B cell (primary cell): ENCODE measurements around the gene LAMA2. TPM values are rescaled to one million over a fixed set of nuclear protein-coding genes. Genes with fewer than 3 reads are reported as not detected.

Experiments used
- ATAC-seq: fragments of 200-7000 bp; cut with Tn5 transposase; one replicate; pipeline ENCODE4 v1.10.0; 2021; ENCODE audit warnings: low read depth, mild to moderate bottlenecking, moderate number of reproducible peaks, moderate library complexity
- CTCF ChIA-PET: fragments of 350-600 bp; sonication (Branson Sonifier 250); formaldehyde crosslinking; loops from one replicate; lab custom pipeline; 2021; ENCODE audit warnings: antibody characterized with exemption, inconsistent platforms; lab: Charles Lee
- POLR2A ChIA-PET: fragments of 350-600 bp; sonication (Branson Sonifier 250); formaldehyde crosslinking; loops from one replicate; lab custom pipeline; 2021; ENCODE audit warnings: antibody characterized with exemption; lab: Charles Lee
- DNase-seq: peaks from one replicate; pipeline ENCODE4 v3.0.0; 2013
- H2AFZ ChIP-seq: 2 replicates; pipeline ENCODE4 v1.6.1; 2012; ENCODE audit warnings: mild to moderate bottlenecking, low read depth, low read length; ENCODE audit not compliant: insufficient read depth, poor library complexity, severe bottlenecking
- H3K27ac ChIP-seq, 2 donors: 1 replicate in 1 of 2; 2 replicates in 1 of 2; pipeline ENCODE4 v1.5.1; 2012 to 2013; ENCODE audit warnings: low read length in 2 of 2, mild to moderate bottlenecking in 2 of 2, moderate library complexity in 1 of 2
- H3K27me3 ChIP-seq, 4 experiments: fragments of 200-600 bp in 1 of 4; sonication (generic) in 1 of 4; replicated peaks in 1 of 4; 1 replicate in 2 of 4; 2 replicates in 2 of 4; pipeline versions ENCODE4 v1.6.1 to v1.7.0; 2013 to 2016; ENCODE audit warnings: low read length in 3 of 4, mild to moderate bottlenecking in 2 of 4, mixed read lengths in 1 of 4, moderate library complexity in 1 of 4; ENCODE audit not compliant: insufficient read depth in 4 of 4, control insufficient read depth in 3 of 4; ENCODE audit errors: control extremely low read depth in 1 of 4
- H3K36me3 ChIP-seq, 2 experiments: replicated peaks in 1 of 2; 1 replicate in 1 of 2; 2 replicates in 1 of 2; pipeline versions ENCODE4 v1.6.1 to v1.7.1; 2013; ENCODE audit warnings: low read length in 1 of 2; ENCODE audit not compliant: insufficient read depth in 2 of 2, control insufficient read depth in 1 of 2; ENCODE audit errors: control extremely low read depth in 1 of 2, extremely low read depth in 1 of 2
- H3K4me1 ChIP-seq, 2 donors: fragments of 200-600 bp in 1 of 2; sonication (generic) in 1 of 2; 1 replicate in 1 of 2; 2 replicates in 1 of 2; pipeline versions ENCODE4 v1.5.1 to v1.6.1; 2013 to 2017; ENCODE audit warnings: low read length in 2 of 2; ENCODE audit not compliant: control insufficient read depth in 2 of 2, insufficient read depth in 2 of 2
- H3K4me2 ChIP-seq: replicated peaks from 2 replicates; pipeline ENCODE3; 2012; ENCODE audit warnings: mild to moderate bottlenecking, low read depth, low read length; ENCODE audit not compliant: poor library complexity, severe bottlenecking
- H3K4me3 ChIP-seq, 5 experiments: fragments of 200-600 bp in 1 of 5; sonication (generic) in 1 of 5; 1 replicate in 3 of 5; 2 replicates in 2 of 5; pipeline versions ENCODE4 v1.5.1 to v1.7.0; 2011 to 2016; ENCODE audit warnings: low read length in 4 of 5, mild to moderate bottlenecking in 4 of 5, low read depth in 2 of 5, control low read depth in 1 of 5, moderate library complexity in 1 of 5; ENCODE audit not compliant: insufficient read depth in 1 of 5; ENCODE audit errors: control extremely low read depth in 1 of 5, extremely low read depth in 1 of 5
- H3K79me2 ChIP-seq: fragments of 200-600 bp; sonication (generic); one replicate; pipeline ENCODE4 v1.6.0; 2016; ENCODE audit warnings: low read length; ENCODE audit not compliant: control insufficient read depth, insufficient read depth
- H3K9ac ChIP-seq: fragments of 200-600 bp; sonication (generic); 2 replicates; pipeline ENCODE4 v1.6.1; 2017; ENCODE audit warnings: mild to moderate bottlenecking, low read length, moderate library complexity
- H3K9me3 ChIP-seq, 3 donors: one replicate each; pipeline versions ENCODE4 v1.6.1 to v1.7.1; 2013; ENCODE audit warnings: low read length in 2 of 3; ENCODE audit not compliant: control insufficient read depth in 2 of 3, insufficient read depth in 1 of 3; ENCODE audit errors: control extremely low read depth in 1 of 3
- H4K20me1 ChIP-seq: 2 replicates; pipeline ENCODE4 v1.6.0; 2012; ENCODE audit warnings: mild to moderate bottlenecking, low read length; ENCODE audit not compliant: insufficient read depth, control insufficient read depth, poor library complexity, severe bottlenecking
- H3K27ac Mint-ChIP-seq: one replicate; pipeline ENCODE4 v1.8.0; 2021; ENCODE audit warnings: mixed read lengths
- H3K27me3 Mint-ChIP-seq: one replicate; pipeline ENCODE4 v1.8.0; 2021; ENCODE audit warnings: mixed read lengths
- H3K4me1 Mint-ChIP-seq: one replicate; pipeline ENCODE4 v1.8.0; 2021; ENCODE audit warnings: mixed read lengths
- H3K4me3 Mint-ChIP-seq: one replicate; pipeline ENCODE4 v1.8.0; 2021; ENCODE audit warnings: mixed read lengths
- H3K9me3 Mint-ChIP-seq: one replicate; pipeline ENCODE4 v1.8.0; 2022; ENCODE audit warnings: mixed read lengths; ENCODE audit not compliant: insufficient read depth
- CTCF ChIP-seq: fragments of 200-600 bp; IDR thresholded peaks from one replicate; pipeline ENCODE4 v1.8.0; 2022; ENCODE audit warnings: antibody characterized with exemption, mild to moderate bottlenecking
- EZH2 ChIP-seq: IDR thresholded peaks from 2 replicates; pipeline ENCODE4 v1.6.1; 2012; ENCODE audit warnings: borderline replicate concordance, low read depth, mild to moderate bottlenecking, moderate library complexity, low read length; ENCODE audit not compliant: insufficient read depth, poor library complexity, severe bottlenecking
- WGBS: methylation state at CpG from one replicate; pipeline ENCODE4 v1.1.5; 2013; ENCODE audit warnings: missing lambda C conversion rate; ENCODE audit not compliant: insufficient coverage; 5-methylcytosine and 5-hydroxymethylcytosine counted together
- intact Hi-C: fragments of 100-400 bp; cut with micrococcal nuclease; formaldehyde crosslinking; loops from one replicate; pipeline ENCODE4 v1.10.0; 2022
- polyA plus RNA-seq: library from polyadenylated mRNA; depleted of rRNA; stranded (reverse); fragments of >200 nt; gene quantifications from 2 replicates; pipeline ENCODE4 v1.2.3, GENCODE V29; 2012
- total RNA-seq, 2 donors: library from RNA; stranded (reverse); fragments of 120-200 nt in 1 of 2; gene quantifications; 1 replicate in 1 of 2; 2 replicates in 1 of 2; pipeline versions ENCODE4 v1.2.3 to v1.2.4, GENCODE V29; 2013 to 2022

LAMA2 gene
- total and polyA plus RNA-seq, 2 donors (not counting 1 experiment from before 2014, with no cell fraction given) = 0.16 TPM; not detected in 1

GRCh38 chr6:129516005-129516404 is 633.1 kb downstream of the LAMA2 start:
- Mint-ChIP-seq H3K27me3 (peaks cover 5% of the 10 kb centered on the region), H3K4me1 (no peaks in the 10 kb centered on the region), H3K4me3 (no peak overlapping the region), H3K27ac (no peak overlapping the region), H3K9me3 (no peaks in the 10 kb centered on the region)
- no peak overlapping the region for H2AFZ ChIP-seq
- no peak overlapping the region for H3K4me3 ChIP-seq
- H3K9ac ChIP-seq = no peak overlapping the region
- ChIA-PET POLR2A (no interaction called here), CTCF (interaction anchor here (2.5 kb wide), 1 partner anchor 17 kb away, joined by 11 read pairs; no protein-coding TSS in a partner anchor)
- H3K27ac ChIP-seq = no peak overlapping the region
- no peak overlapping the region for H3K4me2 ChIP-seq
- no peaks in the 10 kb centered on the region for H3K4me1 ChIP-seq
- TF ChIP-seq EZH2 (no peak), CTCF (no peak)
- 100% methylated on average over 2 of the region's 3 CpGs for WGBS
- no peaks in the 10 kb centered on the region for H3K36me3 ChIP-seq
- ATAC-seq (no peak), DNase-seq (no peak)
- no peaks in the 10 kb centered on the region for H3K79me2 ChIP-seq
- H3K9me3 ChIP-seq = no peaks in the 10 kb centered on the region
- intact Hi-C loops = no loop called here
- no peaks in the 10 kb centered on the region for H3K27me3 ChIP-seq
- no peaks in the 10 kb centered on the region for H4K20me1 ChIP-seq

- POLR2A ChIA-PET = no interaction called here
- DNase-seq = no peak
- no peak overlapping the region for H3K9ac ChIP-seq
- H3K9me3 Mint-ChIP-seq = no peaks in the 10 kb centered on the region
- H3K4me3 Mint-ChIP-seq = no peak overlapping the region
- intact Hi-C loops = no loop called here
- H3K9me3 ChIP-seq = no peaks in the 10 kb centered on the region
- H3K27ac ChIP-seq = no peak overlapping the region
- H3K4me1 ChIP-seq = no peaks in the 10 kb centered on the region
- no peaks in the 10 kb centered on the region for H3K79me2 ChIP-seq
- peaks cover 3% of the 10 kb centered on the region for H3K27me3 Mint-ChIP-seq
- H3K36me3 ChIP-seq = no peaks in the 10 kb centered on the region
- no CpG with 5 or more reads among the region's 1 CpG for WGBS
- H3K27me3 ChIP-seq = no peaks in the 10 kb centered on the region
- H3K4me2 ChIP-seq = no peak overlapping the region
- no peak overlapping the region for H2AFZ ChIP-seq
- no peak for ATAC-seq
- CTCF ChIA-PET = interaction anchor here (1.2 to 2.5 kb wide), 2 partner anchors 17 to 62 kb away, joined by 3 to 11 read pairs; no protein-coding TSS in a partner anchor
- no peak overlapping the region for H3K27ac Mint-ChIP-seq
- no peaks in the 10 kb centered on the region for H4K20me1 ChIP-seq
- H3K4me3 ChIP-seq = no peak overlapping the region
- TF ChIP-seq CTCF (no peak), EZH2 (no peak)
- no peaks in the 10 kb centered on the region for H3K4me1 Mint-ChIP-seq
These were observed 633.8 kb downstream of the LAMA2 start for GRCh38 chr6:129516787-129517186.
